ENCODE results near the gene CCDC197.

The CCDC197 gene

DNA sequence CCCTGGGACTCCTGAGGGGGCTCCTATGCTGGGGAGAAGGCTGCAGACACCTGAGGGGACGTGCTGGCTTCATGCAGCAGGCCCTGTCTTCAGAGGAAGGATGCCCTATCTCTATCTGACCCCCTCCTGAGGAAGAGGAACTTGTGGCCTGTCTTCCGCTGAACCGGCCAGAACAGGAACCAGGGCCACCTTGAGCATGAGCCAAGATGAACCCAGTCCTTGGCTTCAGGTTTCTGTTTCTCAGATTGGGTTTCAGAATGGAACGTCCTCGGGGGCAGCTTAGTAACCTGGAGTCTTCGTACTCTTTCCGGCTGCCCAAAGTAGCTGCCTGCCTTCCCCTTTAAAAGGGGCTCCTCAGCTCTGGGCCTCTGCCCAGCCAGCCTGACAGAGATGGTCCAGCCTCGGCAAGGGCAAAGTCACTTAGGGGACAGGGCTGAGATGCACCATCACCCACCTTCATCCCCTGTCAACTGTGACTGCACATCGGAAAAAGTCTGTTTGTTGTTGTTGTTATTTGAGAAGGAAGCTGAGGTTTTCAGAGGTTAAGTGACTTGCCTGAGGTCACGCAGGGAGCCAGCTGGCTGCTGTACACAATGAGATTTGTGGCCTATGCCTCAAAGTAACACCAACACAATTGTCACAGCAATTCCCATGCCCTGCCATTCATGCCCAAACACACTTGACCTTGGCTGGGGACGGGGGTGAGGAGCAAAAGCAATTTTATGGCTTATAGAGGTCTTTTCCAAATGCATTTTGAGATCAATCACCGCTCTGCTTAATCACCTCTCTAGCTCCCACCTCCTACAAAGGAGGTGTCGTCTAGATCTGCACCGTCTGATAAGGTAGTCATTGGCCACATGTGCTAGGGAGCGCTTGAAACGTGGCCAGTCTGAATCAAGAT lies 34.1 kb upstream of the CCDC197 start:
- H3K9me3 ChIP-seq (ENCODE audit: control insufficient read depth, low read length) = no peaks in the 10 kb centered on the region
- WGBS, 2 experiments (ENCODE audit: insufficient coverage in 2 of 2) = 80 to 92% methylated on average over 7 to 11 of the region's 16 CpGs
- no peak overlapping the region for H3K27ac ChIP-seq (ENCODE audit: low read depth, low read length, severe bottlenecking)
- H3K4me3 ChIP-seq (ENCODE audit: extremely low read depth, insufficient read depth, low read length, poor library complexity, severe bottlenecking) = no peak overlapping the region
- no peaks in the 10 kb centered on the region for H3K36me3 ChIP-seq (ENCODE audit: control insufficient read depth, insufficient read depth, low read length)
- H3K4me1 ChIP-seq (ENCODE audit: control insufficient read depth, insufficient read depth, low read length, poor library complexity, severe bottlenecking) = peaks cover 14% of the 10 kb centered on the region

DNA sequence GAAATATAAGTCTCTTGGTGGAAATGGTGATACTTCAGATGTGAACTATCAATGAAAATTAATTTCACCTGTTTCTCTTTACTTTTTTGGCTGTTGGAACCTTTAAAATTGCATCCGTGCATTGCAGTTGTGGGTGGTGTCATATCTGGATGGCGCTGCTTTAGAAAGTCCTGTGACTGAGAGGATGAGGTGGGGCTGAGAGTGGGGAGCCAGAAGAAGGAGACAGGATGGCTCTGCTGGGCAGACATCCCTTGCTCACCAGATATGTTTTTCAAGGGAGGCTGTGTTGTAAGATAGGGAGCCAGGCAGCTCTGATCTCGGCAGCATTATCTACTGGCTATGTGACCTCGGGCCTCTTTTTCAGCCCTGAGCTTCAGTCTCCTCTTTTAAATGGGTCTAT lies 33.4 kb upstream of the CCDC197 start:
- no peak overlapping the region for H3K27ac ChIP-seq (ENCODE audit: low read depth, low read length, severe bottlenecking)
- no peaks in the 10 kb centered on the region for H3K36me3 ChIP-seq (ENCODE audit: control insufficient read depth, insufficient read depth, low read length)
- no peak overlapping the region for H3K4me3 ChIP-seq (ENCODE audit: extremely low read depth, insufficient read depth, low read length, poor library complexity, severe bottlenecking)
- peaks cover 14% of the 10 kb centered on the region for H3K4me1 ChIP-seq (ENCODE audit: control insufficient read depth, insufficient read depth, low read length, poor library complexity, severe bottlenecking)
- H3K9me3 ChIP-seq (ENCODE audit: control insufficient read depth, low read length) = no peaks in the 10 kb centered on the region
- 94% methylated on average over 3 to 4 of the region's 4 CpGs for WGBS, 2 experiments (ENCODE audit: insufficient coverage in 2 of 2)

DNA sequence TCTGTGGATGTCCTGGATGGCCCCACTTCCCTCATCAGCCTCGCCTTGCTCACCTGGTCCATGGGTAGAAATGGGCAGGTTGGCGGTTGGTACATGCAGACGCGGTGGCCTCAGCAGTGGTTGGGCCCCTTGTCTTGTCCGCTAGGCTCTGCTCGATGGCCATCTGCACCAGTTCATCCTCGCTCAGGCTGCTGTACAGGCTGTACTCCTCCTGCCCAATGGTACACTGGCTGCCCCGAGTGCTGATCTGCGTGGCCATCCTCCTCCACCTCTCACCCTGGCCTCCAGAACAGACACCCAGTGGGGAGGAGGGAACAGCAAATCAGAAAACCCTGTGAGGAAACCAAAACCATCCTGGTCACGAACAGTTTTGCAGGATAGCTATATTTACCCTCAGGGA lies 32.8 kb upstream of the CCDC197 start:
- Histone ChIP-seq H3K4me1 (ENCODE audit: control insufficient read depth, insufficient read depth, low read length, poor library complexity, severe bottlenecking) (peaks cover 9% of the 10 kb centered on the region), H3K36me3 (ENCODE audit: control insufficient read depth, insufficient read depth, low read length) (no peaks in the 10 kb centered on the region), H3K4me3 (ENCODE audit: extremely low read depth, insufficient read depth, low read length, poor library complexity, severe bottlenecking) (no peak overlapping the region), H3K9me3 (ENCODE audit: control insufficient read depth, low read length) (no peaks in the 10 kb centered on the region), H3K27ac (ENCODE audit: low read depth, low read length, severe bottlenecking) (no peak overlapping the region)
- WGBS, 2 experiments (ENCODE audit: insufficient coverage in 2 of 2) = 95 to 96% methylated on average over 8 to 9 of the region's 10 CpGs

DNA sequence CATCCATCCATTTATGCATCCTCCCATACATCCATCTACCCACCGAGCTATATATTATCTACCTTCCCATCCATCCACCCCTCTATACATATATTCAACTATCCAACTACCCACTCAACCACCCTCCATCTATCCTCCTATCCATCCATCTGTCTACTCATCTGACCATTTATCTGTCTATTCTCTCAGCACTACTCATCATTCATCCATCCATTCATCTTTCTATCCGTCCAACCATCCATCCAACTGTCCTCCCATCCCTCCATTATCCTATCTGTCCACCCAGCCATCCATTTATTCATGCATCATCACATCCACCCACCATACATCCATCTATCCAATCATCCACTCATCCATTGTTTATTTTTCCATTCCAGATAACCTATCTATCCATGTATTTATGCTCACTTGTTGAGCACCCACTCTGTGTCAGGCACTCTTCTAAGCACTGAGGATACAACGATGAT lies 32.2 kb upstream of the CCDC197 start:
- peaks cover 6% of the 10 kb centered on the region for H3K4me1 ChIP-seq (ENCODE audit: control insufficient read depth, insufficient read depth, low read length, poor library complexity, severe bottlenecking)
- H3K4me3 ChIP-seq (ENCODE audit: extremely low read depth, insufficient read depth, low read length, poor library complexity, severe bottlenecking) = no peak overlapping the region
- 92 to 94% methylated on average over 3 of the region's 3 CpGs for WGBS, 2 experiments (ENCODE audit: insufficient coverage in 2 of 2)
- H3K9me3 ChIP-seq (ENCODE audit: control insufficient read depth, low read length) = no peaks in the 10 kb centered on the region
- no peaks in the 10 kb centered on the region for H3K36me3 ChIP-seq (ENCODE audit: control insufficient read depth, insufficient read depth, low read length)
- no peak overlapping the region for H3K27ac ChIP-seq (ENCODE audit: low read depth, low read length, severe bottlenecking)

DNA sequence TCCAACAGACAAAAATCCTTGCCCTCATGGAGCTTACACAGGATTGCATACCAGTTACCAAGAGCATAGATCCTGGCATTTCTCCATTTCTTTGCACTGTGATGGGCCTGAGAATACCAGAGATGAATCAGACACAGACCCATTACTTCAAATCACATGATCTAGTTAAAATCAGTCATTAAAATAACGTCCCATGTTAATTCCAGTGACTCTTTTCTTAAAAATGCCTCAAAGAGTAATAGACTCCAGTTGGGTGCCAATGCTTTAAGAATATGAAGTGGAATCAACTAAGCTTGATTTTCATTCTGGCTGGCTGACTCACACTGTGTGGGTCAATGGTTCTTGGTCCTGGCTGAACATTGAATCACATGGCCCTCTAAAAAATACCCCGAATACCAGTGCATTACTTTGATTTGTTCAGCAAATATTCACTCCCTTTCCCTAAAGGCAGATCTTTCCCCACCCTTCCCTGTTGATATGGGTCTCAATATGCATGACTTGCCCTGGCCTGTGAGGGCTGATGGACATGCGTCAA lies 31.7 kb upstream of the CCDC197 start:
- Histone ChIP-seq H3K4me1 (ENCODE audit: control insufficient read depth, insufficient read depth, low read length, poor library complexity, severe bottlenecking) (peaks cover 6% of the 10 kb centered on the region), H3K27ac (ENCODE audit: low read depth, low read length, severe bottlenecking) (no peak overlapping the region), H3K9me3 (ENCODE audit: control insufficient read depth, low read length) (no peaks in the 10 kb centered on the region), H3K36me3 (ENCODE audit: control insufficient read depth, insufficient read depth, low read length) (no peaks in the 10 kb centered on the region), H3K4me3 (ENCODE audit: extremely low read depth, insufficient read depth, low read length, poor library complexity, severe bottlenecking) (no peak overlapping the region)
- WGBS, 2 experiments (ENCODE audit: insufficient coverage in 2 of 2) = 83 to 100% methylated on average over 2 of the region's 3 CpGs

DNA sequence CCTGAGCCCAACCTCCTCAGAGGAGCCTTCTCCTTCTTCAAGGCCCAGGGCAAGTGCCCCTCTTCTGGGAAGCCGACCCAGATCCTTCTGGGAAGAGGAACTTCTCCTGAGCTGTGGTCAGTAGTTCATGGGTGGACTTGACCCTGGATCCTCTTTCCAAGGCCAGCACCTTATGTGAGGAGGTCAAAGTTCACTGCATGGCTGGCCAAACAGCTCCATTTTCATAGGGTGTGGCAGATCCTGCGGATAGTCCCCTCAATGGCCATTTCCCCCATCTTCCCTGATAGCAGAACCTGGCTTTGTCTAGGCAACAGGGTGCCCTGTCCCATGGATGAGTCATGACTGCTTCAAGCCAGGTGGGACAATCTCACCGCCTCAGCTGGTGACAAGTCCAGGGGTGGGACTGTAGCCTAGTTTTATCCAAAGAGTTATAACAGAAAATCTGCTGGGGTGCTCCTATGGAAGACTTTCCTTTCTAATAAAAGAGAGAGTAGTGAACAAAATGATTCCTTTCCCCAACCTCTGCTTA lies 31.1 kb upstream of the CCDC197 start:
- 83 to 100% methylated on average over 1 to 3 of the region's 3 CpGs for WGBS, 2 experiments (ENCODE audit: insufficient coverage in 2 of 2)
- H3K4me3 ChIP-seq (ENCODE audit: extremely low read depth, insufficient read depth, low read length, poor library complexity, severe bottlenecking) = no peak overlapping the region
- peaks cover 6% of the 10 kb centered on the region for H3K4me1 ChIP-seq (ENCODE audit: control insufficient read depth, insufficient read depth, low read length, poor library complexity, severe bottlenecking)
- H3K9me3 ChIP-seq (ENCODE audit: control insufficient read depth, low read length) = no peaks in the 10 kb centered on the region
- H3K27ac ChIP-seq (ENCODE audit: low read depth, low read length, severe bottlenecking) = no peak overlapping the region
- no peaks in the 10 kb centered on the region for H3K36me3 ChIP-seq (ENCODE audit: control insufficient read depth, insufficient read depth, low read length)

DNA sequence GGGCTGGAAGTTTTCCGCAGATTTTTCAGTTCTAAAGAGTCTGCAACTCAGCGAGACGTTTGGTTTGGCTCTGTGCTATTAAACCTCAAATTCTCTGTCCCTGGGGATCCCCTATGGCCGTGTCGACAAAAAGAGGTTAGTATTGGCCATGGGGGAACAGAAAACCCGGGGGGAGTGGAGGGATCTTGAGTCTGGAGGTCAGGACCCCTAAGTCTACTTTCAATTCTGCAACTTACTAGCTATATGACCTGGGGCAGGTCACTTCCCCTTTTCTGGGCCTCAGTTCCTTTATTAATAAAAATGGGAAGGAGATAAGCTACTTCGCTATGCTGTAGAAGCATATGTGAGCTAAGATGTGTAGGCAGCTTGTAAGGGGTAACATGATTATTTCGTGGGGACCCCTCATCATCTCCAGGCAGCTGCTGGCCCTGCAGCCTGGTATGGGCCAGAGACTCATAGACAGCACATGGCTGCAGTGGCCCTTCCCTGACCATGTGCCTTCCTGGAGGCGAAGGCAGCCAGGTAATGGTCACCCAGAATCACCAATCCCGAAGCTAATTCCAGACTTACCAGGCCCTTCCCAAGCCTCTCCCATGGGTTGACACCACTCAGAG lies 29.4 kb upstream of the CCDC197 start:
- Histone ChIP-seq H3K4me1 (ENCODE audit: control insufficient read depth, insufficient read depth, low read length, poor library complexity, severe bottlenecking) (peaks cover 6% of the 10 kb centered on the region), H3K27ac (ENCODE audit: low read depth, low read length, severe bottlenecking) (no peak overlapping the region), H3K36me3 (ENCODE audit: control insufficient read depth, insufficient read depth, low read length) (no peaks in the 10 kb centered on the region), H3K4me3 (ENCODE audit: extremely low read depth, insufficient read depth, low read length, poor library complexity, severe bottlenecking) (no peak overlapping the region), H3K9me3 (ENCODE audit: control insufficient read depth, low read length) (no peaks in the 10 kb centered on the region)
- 80 to 85% methylated on average over 6 to 7 of the region's 10 CpGs for WGBS, 2 experiments (ENCODE audit: insufficient coverage in 2 of 2)

DNA sequence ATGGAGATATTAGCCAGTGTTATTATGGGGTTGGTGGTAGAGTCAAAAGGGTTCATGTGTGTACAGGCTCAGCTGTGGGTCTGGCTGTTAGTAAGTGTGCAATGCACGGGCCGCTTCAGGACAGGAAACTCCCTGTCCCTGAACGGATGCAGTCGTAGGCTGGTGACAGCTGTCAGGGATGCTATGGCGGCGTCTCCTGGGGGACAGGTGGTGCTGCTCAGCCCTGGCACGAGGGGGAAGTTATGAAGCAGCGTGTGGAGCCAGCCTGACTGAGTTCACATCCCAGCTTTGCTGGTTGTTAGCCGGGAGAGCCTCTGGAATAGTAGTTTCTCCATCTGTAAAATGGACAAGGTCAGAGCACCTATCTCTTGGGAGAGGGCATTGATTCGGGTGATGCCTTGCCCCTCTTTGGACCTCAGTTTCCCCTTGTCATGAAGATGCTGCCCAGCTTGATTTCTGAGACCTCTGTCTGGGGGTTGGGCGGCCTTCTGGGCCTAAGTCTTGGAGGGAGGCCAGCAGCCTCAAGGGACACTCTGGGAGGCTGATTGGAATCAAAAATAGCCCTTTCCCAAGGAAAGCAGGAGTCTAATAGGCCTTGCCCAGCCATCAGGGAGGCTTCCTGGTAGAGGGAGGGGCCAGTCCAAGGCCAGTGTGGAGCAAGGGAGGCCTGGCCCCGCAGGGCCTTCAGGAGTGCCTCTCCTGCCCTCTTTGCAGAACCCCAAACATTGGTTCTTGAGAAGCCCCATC lies 27.8 kb upstream of the CCDC197 start:
- Histone ChIP-seq H3K27ac (ENCODE audit: low read depth, low read length, severe bottlenecking) (no peak overlapping the region), H3K4me3 (ENCODE audit: extremely low read depth, insufficient read depth, low read length, poor library complexity, severe bottlenecking) (no peak overlapping the region), H3K36me3 (ENCODE audit: control insufficient read depth, insufficient read depth, low read length) (no peaks in the 10 kb centered on the region), H3K9me3 (ENCODE audit: control insufficient read depth, low read length) (no peaks in the 10 kb centered on the region), H3K4me1 (ENCODE audit: control insufficient read depth, insufficient read depth, low read length, poor library complexity, severe bottlenecking) (no peaks in the 10 kb centered on the region)
- WGBS, 2 experiments (ENCODE audit: insufficient coverage in 2 of 2) = 85 to 90% methylated on average over 11 to 12 of the region's 12 CpGs

DNA sequence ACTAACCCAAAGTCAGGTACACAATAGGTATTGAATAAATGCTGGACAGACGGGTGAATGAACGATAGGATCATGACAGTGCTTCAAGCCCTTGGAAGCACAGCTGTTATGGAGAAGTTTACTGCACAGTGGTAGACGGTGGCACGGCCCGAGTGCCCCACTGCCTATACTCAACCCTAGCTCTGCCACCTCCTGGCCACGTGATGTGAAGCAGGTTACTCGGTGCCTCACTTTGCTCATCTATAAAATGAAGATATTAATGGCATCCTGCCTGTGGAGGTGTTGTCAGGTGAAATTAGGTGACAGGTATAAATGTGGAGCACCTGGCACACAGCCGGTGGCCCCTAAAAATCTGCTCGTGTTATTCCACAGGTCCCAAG lies 26.5 kb upstream of the CCDC197 start:
- no peaks in the 10 kb centered on the region for H3K9me3 ChIP-seq (ENCODE audit: control insufficient read depth, low read length)
- no peak overlapping the region for H3K27ac ChIP-seq (ENCODE audit: low read depth, low read length, severe bottlenecking)
- WGBS, 2 experiments (ENCODE audit: insufficient coverage in 2 of 2) = 55 to 93% methylated on average over 4 to 6 of the region's 9 CpGs
- H3K4me3 ChIP-seq (ENCODE audit: extremely low read depth, insufficient read depth, low read length, poor library complexity, severe bottlenecking) = no peak overlapping the region
- no peaks in the 10 kb centered on the region for H3K4me1 ChIP-seq (ENCODE audit: control insufficient read depth, insufficient read depth, low read length, poor library complexity, severe bottlenecking)
- H3K36me3 ChIP-seq (ENCODE audit: control insufficient read depth, insufficient read depth, low read length) = no peaks in the 10 kb centered on the region

DNA sequence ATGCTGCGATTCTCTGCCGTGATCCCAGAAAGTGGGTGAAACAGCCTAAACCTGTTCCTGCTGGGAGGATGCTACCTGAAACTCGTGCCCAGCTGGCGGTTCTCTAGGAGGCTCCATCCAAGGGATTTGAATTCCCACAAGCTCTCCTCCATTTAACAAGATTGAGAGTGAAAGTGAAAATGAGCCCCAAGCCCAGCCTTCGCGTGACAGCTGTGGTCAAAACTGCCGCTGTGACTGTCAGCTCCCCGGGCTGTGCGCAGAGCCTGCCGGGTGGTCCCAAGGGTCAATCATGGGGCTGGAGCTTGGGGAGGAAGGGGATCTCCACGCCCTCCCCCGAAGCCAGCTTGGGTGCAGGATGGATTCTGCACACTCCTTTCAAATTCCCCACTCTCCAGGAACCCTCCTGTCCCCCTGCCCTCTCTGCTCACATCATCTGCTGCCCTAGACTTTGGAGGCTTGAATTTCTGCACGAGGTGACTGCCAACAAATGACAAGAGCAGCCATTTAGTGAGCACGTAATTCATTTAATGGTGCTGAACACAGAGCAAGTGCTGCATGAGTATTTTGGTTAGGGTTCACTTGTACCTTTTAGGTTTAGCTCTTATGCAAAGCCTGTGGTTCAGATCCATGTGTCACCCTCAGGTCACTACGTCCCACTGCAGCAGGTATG lies 26.0 kb upstream of the CCDC197 start:
- Histone ChIP-seq H3K4me3 (ENCODE audit: extremely low read depth, insufficient read depth, low read length, poor library complexity, severe bottlenecking) (no peak overlapping the region), H3K36me3 (ENCODE audit: control insufficient read depth, insufficient read depth, low read length) (no peaks in the 10 kb centered on the region), H3K9me3 (ENCODE audit: control insufficient read depth, low read length) (no peaks in the 10 kb centered on the region), H3K4me1 (ENCODE audit: control insufficient read depth, insufficient read depth, low read length, poor library complexity, severe bottlenecking) (no peaks in the 10 kb centered on the region), H3K27ac (ENCODE audit: low read depth, low read length, severe bottlenecking) (no peak overlapping the region)
- WGBS, 2 experiments (ENCODE audit: insufficient coverage in 2 of 2) = 84 to 88% methylated on average over 9 to 14 of the region's 15 CpGs

All from mesodermal cell (in vitro differentiated cells).